CD14-positive monocyte (primary cell): ENCODE measurements around the gene LARP4B. TPM values are rescaled to one million over a fixed set of nuclear protein-coding genes. Genes with fewer than 3 reads are reported as not detected.

Source experiments
- DNase-seq, 3 donors: peaks; one replicate each; pipeline ENCODE4 v3.0.0-alpha.2; 2011 to 2022
- H2AFZ ChIP-seq: 2 replicates; pipeline ENCODE4 v1.6.0; 2012; ENCODE audit warnings: mild to moderate bottlenecking, low read depth, low read length, inconsistent platforms; ENCODE audit not compliant: insufficient read depth, poor library complexity, severe bottlenecking
- H3K27ac ChIP-seq, 2 donors: 1 replicate in 1 of 2; 2 replicates in 1 of 2; pipeline ENCODE4 v1.5.1; 2012 to 2013; ENCODE audit warnings: low read length in 2 of 2, control low read depth in 1 of 2, inconsistent platforms in 1 of 2, low read depth in 1 of 2, mild to moderate bottlenecking in 1 of 2
- H3K27me3 ChIP-seq, 2 donors: one replicate each; pipeline versions ENCODE4 v1.6.0 to v1.6.1; 2011 to 2013; ENCODE audit warnings: low read length in 2 of 2; ENCODE audit not compliant: control insufficient read depth in 2 of 2, insufficient read depth in 2 of 2
- H3K36me3 ChIP-seq, 2 donors: replicated peaks in 1 of 2; 1 replicate in 1 of 2; 2 replicates in 1 of 2; pipeline versions ENCODE4 v1.5.1 to v1.6.1; 2012 to 2013; ENCODE audit warnings: low read length in 2 of 2, control low read depth in 1 of 2, inconsistent platforms in 1 of 2, mild to moderate bottlenecking in 1 of 2; ENCODE audit not compliant: insufficient read depth in 2 of 2, control insufficient read depth in 1 of 2
- H3K4me1 ChIP-seq, 2 donors: 1 replicate in 1 of 2; 2 replicates in 1 of 2; pipeline versions ENCODE4 v1.5.1 to v1.6.1; 2012 to 2013; ENCODE audit warnings: low read length in 2 of 2, control low read depth in 1 of 2, inconsistent platforms in 1 of 2, mild to moderate bottlenecking in 1 of 2, moderate library complexity in 1 of 2; ENCODE audit not compliant: insufficient read depth in 2 of 2, control insufficient read depth in 1 of 2
- H3K4me2 ChIP-seq: replicated peaks from 2 replicates; pipeline ENCODE3; 2012; ENCODE audit warnings: low read length, moderate library complexity, mild to moderate bottlenecking; ENCODE audit not compliant: poor library complexity, severe bottlenecking; ENCODE audit errors: extremely low read depth
- H3K4me3 ChIP-seq, 3 experiments: fragments of 200-600 bp in 1 of 3; sonication (generic) in 1 of 3; replicated peaks in 1 of 3; 1 replicate in 2 of 3; 2 replicates in 1 of 3; pipeline ENCODE4 v1.5.1; 2011 to 2013; ENCODE audit warnings: low read length in 3 of 3, mild to moderate bottlenecking in 3 of 3, control low read depth in 2 of 3, low read depth in 2 of 3, inconsistent platforms in 1 of 3, moderate library complexity in 1 of 3
- H3K79me2 ChIP-seq: 2 replicates; pipeline ENCODE4 v1.6.0; 2012; ENCODE audit warnings: mild to moderate bottlenecking, control low read depth, inconsistent platforms, low read length, moderate library complexity; ENCODE audit not compliant: insufficient read depth
- H3K9ac ChIP-seq: 2 replicates; pipeline ENCODE4 v1.6.0; 2017; ENCODE audit warnings: low read length, mild to moderate bottlenecking; ENCODE audit not compliant: insufficient read depth, poor library complexity, severe bottlenecking
- H3K9me3 ChIP-seq, 2 donors: replicated peaks in 1 of 2; 1 replicate in 1 of 2; 2 replicates in 1 of 2; pipeline versions ENCODE4 v1.5.1 to v1.6.1; 2012 to 2013; ENCODE audit warnings: low read length in 2 of 2, control low read depth in 1 of 2; ENCODE audit not compliant: control insufficient read depth in 1 of 2, insufficient read depth in 1 of 2
- H4K20me1 ChIP-seq: 2 replicates; pipeline ENCODE4 v1.6.0; 2012; ENCODE audit warnings: mild to moderate bottlenecking, low read length, control low read depth, moderate library complexity; ENCODE audit not compliant: insufficient read depth
- H3K27ac Mint-ChIP-seq, 7 donors: one replicate each; pipeline ENCODE4 v1.8.0; 2020; ENCODE audit warnings: mild to moderate bottlenecking in 7 of 7, mixed read lengths in 7 of 7, moderate library complexity in 6 of 7, inconsistent platforms in 2 of 7
- H3K27me3 Mint-ChIP-seq, 3 donors: one replicate each; pipeline ENCODE4 v1.8.0; 2021 to 2022; ENCODE audit warnings: low read depth in 3 of 3, mild to moderate bottlenecking in 3 of 3, mixed read lengths in 3 of 3, moderate library complexity in 3 of 3, inconsistent platforms in 1 of 3
- H3K36me3 Mint-ChIP-seq, 2 donors: one replicate each; pipeline ENCODE4 v1.8.0; 2020; ENCODE audit warnings: mixed read lengths in 2 of 2, inconsistent platforms in 1 of 2, mild to moderate bottlenecking in 1 of 2
- H3K4me1 Mint-ChIP-seq: one replicate; pipeline ENCODE4 v1.8.0; 2020; ENCODE audit warnings: mild to moderate bottlenecking, mixed read lengths
- H3K4me3 Mint-ChIP-seq, 2 donors: one replicate each; pipeline ENCODE4 v1.8.0; 2020; ENCODE audit warnings: mild to moderate bottlenecking in 2 of 2, mixed read lengths in 2 of 2, moderate library complexity in 1 of 2
- H3K9me3 Mint-ChIP-seq, 7 donors: one replicate each; pipeline ENCODE4 v1.8.0; 2020 to 2022; ENCODE audit warnings: mixed read lengths in 7 of 7, mild to moderate bottlenecking in 6 of 7, moderate library complexity in 6 of 7, inconsistent platforms in 2 of 7
- CTCF ChIP-seq: fragments of 200-600 bp; IDR thresholded peaks from one replicate; pipeline ENCODE4 v1.8.0; 2022; ENCODE audit warnings: antibody characterized with exemption, mild to moderate bottlenecking
- WGBS: methylation state at CpG from one replicate; pipeline ENCODE4 v1.1.5; 2013; ENCODE audit warnings: missing lambda C conversion rate; ENCODE audit not compliant: insufficient coverage; 5-methylcytosine and 5-hydroxymethylcytosine counted together
- intact Hi-C, 2 donors: fragments of 100-400 bp; cut with micrococcal nuclease; formaldehyde crosslinking; loops; one replicate each; pipeline versions ENCODE4 v1.15.0 to v1.15.1; 2023
- polyA plus RNA-seq, 3 donors: library from polyadenylated mRNA; depleted of rRNA in 1 of 3; unstranded in 2 of 3; stranded (reverse) in 1 of 3; fragments of 300-500 nt in 2 of 3; fragments of >200 nt in 1 of 3; fragmentation: Illumina TruSeq in 2 of 3; gene quantifications; 1 replicate in 2 of 3; 2 replicates in 1 of 3; pipeline ENCODE4 v1.2.3, GENCODE V29; 2012 to 2021

LARP4B gene
- polyA plus RNA-seq, 3 donors = 17.2 to 52.3 (median 33.0) TPM

- no peaks in the 10 kb centered on the region for H3K9me3 ChIP-seq
- intact Hi-C loops = loop anchor here in 1 of 2 donors (5.0 kb wide), 1 partner anchor 55 kb away; the partner anchor contains the start of gene GTPBP4
- no peak overlapping the region for H2AFZ ChIP-seq
- no peak overlapping the region for H3K27ac ChIP-seq
- H3K4me1 Mint-ChIP-seq = peaks cover 27% of the 10 kb centered on the region
- H3K36me3 ChIP-seq = no peaks in the 10 kb centered on the region
- no peaks in the 10 kb centered on the region for H3K27me3 ChIP-seq
- peaks cover 0 to 3% (median 2%) of the 10 kb centered on the region in 3 donors for H3K27me3 Mint-ChIP-seq
- H3K9me3 Mint-ChIP-seq = no peaks in the 10 kb centered on the region
- peaks cover 20 to 23% of the 10 kb centered on the region in 2 donors for H3K4me1 ChIP-seq
- peaks cover 23% of the 10 kb centered on the region for H4K20me1 ChIP-seq
- H3K36me3 Mint-ChIP-seq = peaks cover 0 to 3% of the 10 kb centered on the region in 2 donors
- 80% methylated on average over 1 of the region's 28 CpGs for WGBS
- DNase-seq = no peak
- H3K4me2 ChIP-seq = no peak overlapping the region
- H3K9ac ChIP-seq = peak overlapping the region; percentile 90
- H3K4me3 ChIP-seq = no peak overlapping the region
- no peak for TF ChIP-seq CTCF
- peak overlapping the region in 6 of 7 donors; percentile 70 to 89 (median 82) for H3K27ac Mint-ChIP-seq
- peaks cover 35% of the 10 kb centered on the region for H3K79me2 ChIP-seq
- H3K4me3 Mint-ChIP-seq = peak overlapping the region; percentile 46 to 47
Measured at GRCh38 chr10:932589-932988, 1.1 kb upstream of the LARP4B start.

- Histone ChIP-seq H3K9me3 (no peaks in the 10 kb centered on the region), H3K4me2 (peak overlapping the region; percentile 79), H4K20me1 (peaks cover 41% of the 10 kb centered on the region), H2AFZ (no peak overlapping the region), H3K27ac (peak overlapping the region; percentile 91 to 97), H3K4me3 (peak overlapping the region; percentile 87 to 99 (median 90)), H3K27me3 (no peaks in the 10 kb centered on the region), H3K4me1 (peaks cover 23 to 26% of the 10 kb centered on the region in 2 donors), H3K9ac (peak overlapping the region; percentile 95), H3K36me3 (peaks cover 9 to 10% of the 10 kb centered on the region in 2 donors), H3K79me2 (peaks cover 53% of the 10 kb centered on the region)
- H3K9me3 Mint-ChIP-seq = no peaks in the 10 kb centered on the region
- peaks cover 37% of the 10 kb centered on the region for H3K4me1 Mint-ChIP-seq
- peak overlapping the region; percentile 95 to 97 (median 96) for H3K27ac Mint-ChIP-seq
- H3K27me3 Mint-ChIP-seq = peaks cover 0 to 3% (median 2%) of the 10 kb centered on the region in 3 donors
- intact Hi-C loops = loop anchor here (2.0 to 5.0 kb wide), 2 partner anchors 56 to 57 kb away; partner anchors contain the start of gene GTPBP4 (in 1 of the 2)
- WGBS = under 1% methylated on average over 63 of the region's 63 CpGs
- TF ChIP-seq CTCF = no peak
- H3K4me3 Mint-ChIP-seq = peak overlapping the region; percentile 91 to 98
- peaks cover 8 to 12% of the 10 kb centered on the region in 2 donors for H3K36me3 Mint-ChIP-seq
- DNase-seq = peak; percentile 23 to 60 (median 48)
Measured at GRCh38 chr10:930625-931325, 730 bp downstream of the LARP4B start.
